Osteoblast (primary cell): ENCODE results near the gene C16orf78. TPM values are rescaled to one million over a fixed set of nuclear protein-coding genes. Genes with fewer than 3 reads are reported as not detected.

ENCODE experiments used
- DNase-seq: peaks from one replicate; pipeline ENCODE4 v3.0.0; 2011; ENCODE audit warnings: low spot score, mixed read lengths; ENCODE audit not compliant: insufficient read length; ENCODE audit errors: missing footprints
- H2AFZ ChIP-seq: 2 replicates; pipeline ENCODE4 v1.6.0; 2011; ENCODE audit warnings: mild to moderate bottlenecking, low read length
- H3K27ac ChIP-seq: 2 replicates; pipeline ENCODE4 v1.5.1; 2011; ENCODE audit warnings: mild to moderate bottlenecking, low read depth, low read length, moderate library complexity
- H3K27me3 ChIP-seq: 2 replicates; pipeline ENCODE4 v1.6.0; 2012; ENCODE audit warnings: mild to moderate bottlenecking, control low read depth, inconsistent platforms, low read length, moderate library complexity; ENCODE audit not compliant: insufficient read depth
- H3K36me3 ChIP-seq: 2 replicates; pipeline ENCODE4 v1.5.1; 2011; ENCODE audit warnings: mild to moderate bottlenecking, low read length, control low read depth, moderate library complexity; ENCODE audit not compliant: insufficient read depth
- H3K4me1 ChIP-seq: 2 replicates; pipeline ENCODE4 v1.5.1; 2011; ENCODE audit warnings: mild to moderate bottlenecking, low read length, control low read depth, moderate library complexity; ENCODE audit not compliant: insufficient read depth
- H3K4me2 ChIP-seq: 2 replicates; pipeline ENCODE4 v1.6.0; 2011; ENCODE audit warnings: mild to moderate bottlenecking, low read length; ENCODE audit not compliant: insufficient read depth
- H3K4me3 ChIP-seq: fragments of 200-600 bp; sonication (generic); 3 replicates; pipeline ENCODE4 v1.5.1; 2012; ENCODE audit warnings: mild to moderate bottlenecking, low read length, inconsistent platforms; ENCODE audit not compliant: insufficient read depth
- H3K79me2 ChIP-seq: 2 replicates; pipeline ENCODE4 v1.6.0; 2012; ENCODE audit warnings: mild to moderate bottlenecking, low read length, control low read depth, inconsistent platforms; ENCODE audit not compliant: insufficient read depth
- H3K9me3 ChIP-seq: 2 replicates; pipeline ENCODE4 v1.5.1; 2011; ENCODE audit warnings: low read depth, low read length, control low read depth
- H4K20me1 ChIP-seq: 2 replicates; pipeline ENCODE4 v1.6.0; 2012; ENCODE audit warnings: mild to moderate bottlenecking, low read length, control low read depth; ENCODE audit not compliant: insufficient read depth
- total RNA-seq: library from RNA; depleted of rRNA; stranded (reverse); fragments of >200 nt; gene quantifications from 2 replicates; pipeline ENCODE4 v1.2.3, GENCODE V29; 2012
- TF ChIP-seq, protein P1 (sequence below): IDR thresholded peaks from 2 replicates; pipeline ENCODE4 v1.5.1; 2011; ENCODE audit warnings: mild to moderate bottlenecking, low read depth, low read length, moderate library complexity; ENCODE audit errors: extremely low read depth

The C16orf78 gene
- total RNA-seq, 1 donor, result not detected

DNA sequence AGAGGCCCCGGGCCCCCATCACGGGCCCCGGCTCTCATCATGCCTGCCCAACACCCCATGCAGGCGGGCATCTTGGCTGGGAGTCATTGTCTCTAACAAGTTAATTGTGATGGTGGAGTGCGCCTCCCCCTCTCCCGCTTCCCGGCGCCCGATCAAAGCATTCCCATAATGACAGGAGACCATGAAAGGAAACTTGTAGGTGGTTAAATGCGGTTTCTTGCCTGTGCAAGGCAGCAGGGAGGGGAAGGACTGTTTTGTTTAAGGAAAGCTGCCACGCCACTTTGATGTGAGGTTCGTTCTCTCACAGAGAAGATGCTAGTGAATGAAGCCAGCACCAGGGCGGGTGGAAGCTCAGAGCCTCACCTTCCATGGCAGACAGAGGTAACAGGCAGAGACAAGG is 45.4 kb downstream of the C16orf78 start:
- Histone ChIP-seq H3K4me1 (no peaks in the 10 kb centered on the region), H3K79me2 (no peaks in the 10 kb centered on the region), H3K9me3 (no peaks in the 10 kb centered on the region), H3K4me3 (no peak overlapping the region), H2AFZ (no peak overlapping the region), H3K27ac (no peak overlapping the region), H3K36me3 (no peaks in the 10 kb centered on the region), H3K4me2 (no peak overlapping the region), H4K20me1 (no peaks in the 10 kb centered on the region), H3K27me3 (no peaks in the 10 kb centered on the region)
- TF ChIP-seq, protein P1, sequence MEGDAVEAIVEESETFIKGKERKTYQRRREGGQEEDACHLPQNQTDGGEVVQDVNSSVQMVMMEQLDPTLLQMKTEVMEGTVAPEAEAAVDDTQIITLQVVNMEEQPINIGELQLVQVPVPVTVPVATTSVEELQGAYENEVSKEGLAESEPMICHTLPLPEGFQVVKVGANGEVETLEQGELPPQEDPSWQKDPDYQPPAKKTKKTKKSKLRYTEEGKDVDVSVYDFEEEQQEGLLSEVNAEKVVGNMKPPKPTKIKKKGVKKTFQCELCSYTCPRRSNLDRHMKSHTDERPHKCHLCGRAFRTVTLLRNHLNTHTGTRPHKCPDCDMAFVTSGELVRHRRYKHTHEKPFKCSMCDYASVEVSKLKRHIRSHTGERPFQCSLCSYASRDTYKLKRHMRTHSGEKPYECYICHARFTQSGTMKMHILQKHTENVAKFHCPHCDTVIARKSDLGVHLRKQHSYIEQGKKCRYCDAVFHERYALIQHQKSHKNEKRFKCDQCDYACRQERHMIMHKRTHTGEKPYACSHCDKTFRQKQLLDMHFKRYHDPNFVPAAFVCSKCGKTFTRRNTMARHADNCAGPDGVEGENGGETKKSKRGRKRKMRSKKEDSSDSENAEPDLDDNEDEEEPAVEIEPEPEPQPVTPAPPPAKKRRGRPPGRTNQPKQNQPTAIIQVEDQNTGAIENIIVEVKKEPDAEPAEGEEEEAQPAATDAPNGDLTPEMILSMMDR, result no peak
- no peak for DNase-seq

DNA sequence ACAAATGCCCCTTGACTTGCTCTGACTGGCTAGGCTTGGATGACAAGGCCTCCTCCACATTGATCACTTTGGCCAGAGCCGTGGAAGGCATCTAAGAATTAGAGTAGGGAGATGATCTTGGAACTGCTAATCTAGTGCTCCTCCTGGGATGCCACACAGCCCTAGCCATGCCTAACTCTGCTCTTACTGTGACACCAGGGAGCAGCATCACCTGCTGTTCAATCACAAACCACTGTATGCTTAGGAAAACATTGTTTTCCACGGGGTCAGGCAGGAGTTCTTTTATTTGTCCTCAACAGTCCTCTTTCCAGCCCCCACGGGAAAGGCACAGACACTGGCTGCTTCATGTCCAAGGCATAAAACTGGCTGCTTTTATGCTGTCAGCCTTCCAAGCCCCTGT is 46.3 kb downstream of the C16orf78 start:
- H2AFZ ChIP-seq, result no peak overlapping the region
- H3K79me2 ChIP-seq, result no peaks in the 10 kb centered on the region
- H3K27ac ChIP-seq, result no peak overlapping the region
- H3K36me3 ChIP-seq, result no peaks in the 10 kb centered on the region
- H4K20me1 ChIP-seq, result no peaks in the 10 kb centered on the region
- H3K4me3 ChIP-seq, result no peak overlapping the region
- DNase-seq, result no peak
- no peaks in the 10 kb centered on the region for H3K27me3 ChIP-seq
- no peak overlapping the region for H3K4me2 ChIP-seq
- no peaks in the 10 kb centered on the region for H3K4me1 ChIP-seq
- TF ChIP-seq, protein P1, result no peak
- H3K9me3 ChIP-seq, result no peaks in the 10 kb centered on the region

DNA sequence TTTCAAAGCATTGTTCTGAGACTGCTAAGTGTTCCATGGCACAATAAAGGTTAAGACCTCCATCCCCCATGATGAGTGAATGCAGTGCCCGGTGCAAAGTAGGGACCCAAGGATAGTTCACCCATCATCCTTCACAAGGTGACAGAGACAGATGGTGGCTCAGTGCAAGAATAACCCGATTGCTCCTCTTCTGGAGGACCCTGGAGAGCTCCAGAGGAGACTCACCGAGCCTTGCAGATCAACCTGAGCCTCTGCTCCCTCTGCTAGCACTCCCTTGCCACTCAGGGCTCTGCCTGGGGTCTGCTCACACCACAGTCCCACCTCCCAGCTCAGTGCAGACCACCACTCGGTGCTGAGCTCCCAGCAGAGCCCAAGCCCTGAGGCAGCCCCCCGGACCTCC is 49.3 kb downstream of the C16orf78 start:
- TF ChIP-seq, protein P1, result no peak
- H3K27ac ChIP-seq, result no peak overlapping the region
- H4K20me1 ChIP-seq, result no peaks in the 10 kb centered on the region
- H3K4me1 ChIP-seq, result no peaks in the 10 kb centered on the region
- no peaks in the 10 kb centered on the region for H3K79me2 ChIP-seq
- DNase-seq, result no peak
- no peaks in the 10 kb centered on the region for H3K27me3 ChIP-seq
- H3K9me3 ChIP-seq, result no peaks in the 10 kb centered on the region
- H2AFZ ChIP-seq, result no peak overlapping the region
- H3K4me3 ChIP-seq, result no peak overlapping the region
- no peak overlapping the region for H3K4me2 ChIP-seq
- no peaks in the 10 kb centered on the region for H3K36me3 ChIP-seq

DNA sequence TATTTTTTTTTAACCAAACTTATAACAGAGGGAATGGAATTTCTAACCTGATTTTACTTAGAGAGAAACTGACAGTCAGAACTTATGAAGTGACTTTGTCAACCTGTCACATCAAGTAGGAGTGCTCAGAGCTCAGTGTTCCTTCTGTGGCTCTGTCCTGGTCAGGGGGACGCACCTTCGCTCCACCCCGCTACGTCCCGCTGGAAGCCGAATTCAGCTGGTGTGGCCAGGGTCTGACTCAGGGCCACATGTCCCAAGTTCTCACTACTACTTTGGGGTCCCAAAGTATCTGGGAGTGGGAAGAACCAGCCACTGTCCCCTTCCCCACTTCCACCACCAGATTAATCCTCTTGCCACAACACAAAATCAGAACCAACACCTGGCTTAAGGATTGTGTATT is 51.4 kb downstream of the C16orf78 start:
- no peaks in the 10 kb centered on the region for H3K36me3 ChIP-seq
- no peaks in the 10 kb centered on the region for H3K4me1 ChIP-seq
- H2AFZ ChIP-seq, result no peak overlapping the region
- H3K4me3 ChIP-seq, result no peak overlapping the region
- H3K27ac ChIP-seq, result no peak overlapping the region
- DNase-seq, result no peak
- H3K27me3 ChIP-seq, result no peaks in the 10 kb centered on the region
- no peaks in the 10 kb centered on the region for H4K20me1 ChIP-seq
- H3K9me3 ChIP-seq, result no peaks in the 10 kb centered on the region
- H3K4me2 ChIP-seq, result no peak overlapping the region
- TF ChIP-seq, protein P1, result no peak
- no peaks in the 10 kb centered on the region for H3K79me2 ChIP-seq
